HG02870 (cell line): ENCODE measurements around the gene MRGPRG.

Experiments
- ATAC-seq: cut with Tn5 transposase; IDR thresholded peaks from one replicate; pipeline ENCODE4 v1.9.1; 2021; ENCODE audit warnings: mild to moderate bottlenecking, moderate library complexity; ENCODE audit not compliant: unreplicated experiment

Gene MRGPRG

DNA sequence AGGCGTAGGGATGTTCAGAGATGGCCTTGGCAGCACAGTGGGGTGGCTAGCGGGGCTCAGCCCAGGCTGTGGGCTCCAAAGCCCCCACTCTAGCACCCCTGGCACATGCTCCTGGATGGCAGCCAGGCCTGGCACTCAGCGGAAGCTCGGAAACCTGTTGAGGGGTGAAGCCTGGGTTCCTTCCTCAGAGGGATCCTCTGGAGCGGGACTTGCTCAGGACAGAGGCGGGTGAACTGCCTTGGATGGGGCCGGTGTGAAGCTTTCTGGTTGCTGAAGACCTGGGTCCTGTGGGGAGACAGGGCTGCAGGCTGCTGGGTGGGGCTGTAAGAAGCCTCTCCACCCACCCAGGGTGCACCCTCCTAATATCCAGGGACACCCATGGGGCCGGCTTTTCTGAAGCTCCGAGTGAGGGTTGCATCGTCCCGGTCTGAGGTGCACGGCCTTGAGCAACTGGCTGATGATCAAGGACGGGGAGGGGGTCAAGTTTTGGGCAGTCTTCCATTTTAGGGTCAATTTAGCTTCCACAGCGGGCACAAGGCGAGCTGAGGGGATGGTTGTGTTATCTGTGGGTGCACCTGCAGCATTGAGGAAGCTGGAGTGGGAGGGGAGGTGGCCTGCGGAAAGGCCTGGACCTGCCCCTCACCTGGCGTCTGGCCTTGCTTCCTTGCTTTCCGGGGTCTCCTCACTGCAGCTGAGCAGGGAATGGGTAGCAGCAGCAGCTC, 8.4 kb upstream of the MRGPRG start:
- ATAC-seq, result no peak

DNA sequence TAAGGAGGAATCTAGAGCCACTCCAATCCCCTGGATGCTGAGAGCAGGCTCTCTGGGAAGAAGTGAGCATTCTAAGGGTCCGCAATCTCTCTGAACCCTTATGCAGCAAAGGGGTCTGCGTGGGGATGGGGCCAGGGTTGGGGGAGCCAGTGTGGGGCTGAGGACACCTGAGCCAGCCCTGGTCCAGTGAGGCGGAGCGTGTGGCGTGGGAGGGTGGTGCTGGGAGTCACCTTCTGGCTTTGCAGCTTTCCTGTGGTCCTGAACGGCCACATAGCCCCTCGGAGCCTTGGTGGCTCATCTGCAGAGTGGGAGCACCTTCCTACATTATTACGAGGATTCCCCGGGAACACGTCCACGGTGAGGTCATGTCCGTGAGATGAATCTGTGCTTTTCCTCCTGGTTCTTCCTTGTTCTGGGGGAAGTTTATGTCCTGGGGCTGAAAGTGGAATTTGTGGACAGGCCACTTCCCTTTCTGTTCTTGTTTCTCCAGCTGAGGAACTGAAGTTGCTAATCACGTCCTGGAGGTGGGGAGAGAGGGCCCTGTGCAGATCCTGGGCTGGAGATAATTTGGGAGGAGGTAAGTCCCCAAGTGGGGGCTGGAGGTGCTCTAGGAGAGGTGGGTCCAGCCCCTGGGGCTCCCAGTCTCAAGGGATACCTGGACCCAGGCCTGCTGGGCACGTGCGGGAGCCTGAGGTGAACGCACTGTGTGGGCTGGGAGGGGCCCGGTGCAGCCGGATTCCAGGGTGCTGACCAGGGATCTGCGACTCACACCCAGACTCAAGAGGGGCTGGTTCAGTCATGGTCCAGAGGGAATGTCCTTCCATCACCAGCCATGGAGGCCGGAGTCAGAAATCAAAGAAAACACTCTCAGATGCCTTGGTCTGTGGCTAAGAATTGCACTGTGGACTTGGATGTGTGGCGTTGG, 7.5 kb upstream of the MRGPRG start:
- no peak for ATAC-seq

DNA sequence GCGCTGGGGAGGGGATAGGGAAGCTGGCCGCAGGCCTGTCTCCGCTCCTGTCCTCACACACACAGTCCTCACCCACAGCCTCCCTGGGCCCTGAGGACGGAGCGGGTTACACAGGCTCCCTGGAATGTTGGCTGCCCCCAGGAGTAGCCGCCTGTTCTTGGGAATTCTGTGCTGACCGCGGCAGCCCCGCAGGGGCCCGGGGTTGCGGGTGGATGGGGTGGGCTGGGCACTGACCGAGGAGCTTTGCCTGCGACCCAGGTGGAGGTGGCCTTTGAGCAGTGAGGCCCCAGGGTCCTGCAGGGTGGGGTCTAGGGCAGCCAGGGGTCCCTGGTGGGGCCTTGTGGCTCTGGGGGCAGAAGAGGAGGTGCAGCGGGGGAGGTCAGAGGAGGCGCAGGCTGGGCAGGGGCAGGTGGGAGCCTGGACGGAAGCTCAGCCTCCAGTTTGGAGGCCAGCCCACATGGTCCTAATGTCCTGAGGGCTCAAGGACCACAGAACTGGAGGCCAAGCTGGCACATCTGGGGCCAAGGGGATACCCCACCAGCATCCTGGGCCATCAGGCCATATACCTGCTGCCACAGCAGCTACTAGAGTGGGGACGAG, 6.6 kb upstream of the MRGPRG start:
- ATAC-seq, result no peak

DNA sequence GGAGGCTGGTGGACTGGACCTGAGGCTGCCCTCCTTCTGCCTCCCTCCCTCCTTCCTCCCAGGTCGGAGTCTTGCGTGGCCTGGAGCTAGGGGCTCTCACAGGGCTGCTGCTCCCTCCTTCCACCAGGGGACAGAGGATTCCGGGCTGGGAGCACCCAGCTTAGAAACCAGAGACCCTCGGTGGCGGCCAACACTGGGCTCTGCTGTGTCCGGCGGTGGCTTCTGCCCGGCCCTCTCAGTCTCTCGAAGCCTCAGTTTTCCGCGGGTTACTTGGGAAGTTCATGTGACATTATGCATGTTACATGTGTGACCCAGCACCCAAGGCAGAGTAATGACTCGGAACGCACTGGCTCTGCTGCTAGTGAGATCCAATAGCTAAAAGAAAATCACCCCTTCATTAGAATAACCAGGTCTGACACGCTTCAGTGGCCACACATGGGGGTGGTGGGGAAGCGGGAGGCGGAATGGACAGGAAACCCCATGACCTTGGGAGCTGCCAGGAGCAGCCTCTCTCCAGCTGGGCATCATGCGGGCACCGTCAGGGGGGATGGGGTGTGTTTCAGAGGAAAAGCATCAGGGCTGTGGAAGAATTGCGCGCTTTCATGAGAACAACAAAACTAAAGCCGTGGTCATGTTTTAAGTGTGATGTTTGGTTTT, 5.9 kb upstream of the MRGPRG start:
- ATAC-seq, result no peak

DNA sequence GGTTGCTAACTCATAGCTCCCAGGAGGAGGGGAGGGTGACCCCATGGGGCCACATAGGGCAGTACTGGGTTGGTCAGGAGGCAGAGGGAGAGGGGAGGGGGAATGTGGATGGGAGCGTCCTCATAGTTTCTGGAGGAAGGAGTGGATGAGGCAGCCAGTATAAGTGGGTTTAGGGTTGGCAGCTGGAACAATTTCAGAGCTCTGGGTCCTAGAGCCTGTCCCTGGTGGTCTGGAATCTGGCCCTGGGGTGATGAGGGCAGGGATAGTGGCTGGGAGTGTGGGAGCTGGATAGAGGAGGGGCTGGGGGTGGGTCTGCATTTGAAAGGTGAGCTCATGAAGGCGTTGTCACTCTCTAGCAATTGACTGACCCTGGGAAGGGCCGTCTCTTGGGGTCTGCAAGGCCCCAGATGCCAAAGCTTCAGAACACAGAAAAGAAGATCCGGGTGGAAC, 5.3 kb upstream of the MRGPRG start:
- no peak for ATAC-seq

DNA sequence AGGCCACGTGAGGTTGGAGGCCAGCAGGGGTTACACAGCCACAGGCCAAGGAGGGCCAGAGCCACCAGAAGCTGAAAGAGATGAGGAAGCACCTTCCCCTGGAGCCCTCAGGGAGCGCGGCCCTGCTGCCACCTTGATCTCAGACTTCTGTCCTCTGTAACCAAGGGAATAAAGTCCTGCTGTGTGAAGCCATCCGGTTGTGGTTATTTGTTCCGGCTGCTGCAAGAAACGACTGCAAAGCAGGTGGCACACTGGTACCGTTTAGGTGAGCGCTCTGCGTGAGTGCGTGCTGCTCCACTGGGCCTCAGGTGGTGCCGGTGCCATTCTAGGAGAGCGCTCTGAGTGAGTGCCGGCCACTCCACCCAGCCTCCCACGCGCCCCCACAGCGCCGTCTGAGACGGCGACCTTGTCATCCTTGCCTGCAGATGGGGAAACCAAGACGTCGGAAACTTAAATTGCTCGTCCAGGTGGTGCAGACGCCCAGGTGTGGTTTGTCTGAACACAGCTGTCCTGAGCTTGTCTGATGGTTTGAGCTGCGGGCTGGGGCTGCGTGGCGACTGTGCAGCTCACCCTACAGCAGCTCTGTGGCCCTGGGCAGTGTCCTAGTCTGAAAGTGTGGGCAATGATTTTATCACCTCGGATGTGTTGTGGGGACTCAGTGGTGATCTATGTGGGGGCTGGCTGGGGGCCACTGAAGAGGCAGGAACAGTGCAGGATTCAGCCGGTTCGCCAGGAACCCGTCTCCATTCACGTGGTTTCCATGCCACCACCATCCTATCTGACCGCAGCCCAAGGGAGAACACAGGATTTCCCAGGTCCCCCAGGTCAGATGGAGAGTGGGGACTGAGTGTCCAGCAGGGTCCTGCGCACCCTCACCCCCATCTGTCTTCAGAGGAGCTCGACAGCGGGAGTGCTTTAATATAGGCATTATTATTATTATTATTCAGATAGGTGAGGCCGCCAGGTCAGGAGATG, 4.6 kb upstream of the MRGPRG start:
- no peak for ATAC-seq

DNA sequence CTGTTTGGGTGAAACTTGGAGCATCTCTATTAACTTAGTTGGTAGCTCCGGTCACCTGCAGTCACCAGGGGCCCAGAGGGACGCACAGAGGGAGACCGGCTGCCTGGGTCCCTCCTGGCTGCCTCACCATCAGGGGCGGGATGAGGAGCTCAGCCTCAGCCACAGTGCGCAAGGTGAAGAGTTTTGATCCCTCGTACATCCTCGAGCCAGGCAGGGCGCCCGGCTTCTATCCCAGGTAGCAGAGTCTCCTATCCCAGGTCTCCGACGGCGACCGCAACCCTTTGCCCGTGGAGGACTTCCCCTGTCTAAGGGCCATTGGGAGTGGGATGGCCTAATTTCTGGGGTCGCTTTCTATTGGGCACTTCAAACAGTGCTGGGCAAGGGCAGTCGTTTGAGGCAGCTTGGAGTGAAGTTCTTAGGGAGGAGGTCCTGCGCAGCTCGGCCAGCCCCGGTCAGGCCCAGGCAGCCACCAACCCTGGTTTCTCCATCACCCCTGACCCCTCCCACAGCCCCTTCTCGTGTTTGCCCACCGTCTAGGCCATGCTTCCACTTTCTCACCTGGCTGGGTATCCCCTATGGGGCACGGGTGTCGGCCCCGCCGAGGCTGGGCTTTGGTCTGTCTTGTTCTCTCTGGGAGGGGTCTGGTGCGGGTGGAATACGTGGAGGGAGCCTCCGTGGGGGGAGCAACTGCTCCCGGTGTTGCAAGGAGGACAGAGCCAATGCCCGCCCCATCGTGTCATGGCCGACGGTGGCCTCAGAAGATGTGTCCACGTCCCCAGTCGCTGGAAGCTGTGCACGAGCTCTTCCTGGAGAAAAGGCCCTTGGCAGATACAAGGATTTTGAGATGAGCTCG, 3.6 kb upstream of the MRGPRG start:
- no peak for ATAC-seq

DNA sequence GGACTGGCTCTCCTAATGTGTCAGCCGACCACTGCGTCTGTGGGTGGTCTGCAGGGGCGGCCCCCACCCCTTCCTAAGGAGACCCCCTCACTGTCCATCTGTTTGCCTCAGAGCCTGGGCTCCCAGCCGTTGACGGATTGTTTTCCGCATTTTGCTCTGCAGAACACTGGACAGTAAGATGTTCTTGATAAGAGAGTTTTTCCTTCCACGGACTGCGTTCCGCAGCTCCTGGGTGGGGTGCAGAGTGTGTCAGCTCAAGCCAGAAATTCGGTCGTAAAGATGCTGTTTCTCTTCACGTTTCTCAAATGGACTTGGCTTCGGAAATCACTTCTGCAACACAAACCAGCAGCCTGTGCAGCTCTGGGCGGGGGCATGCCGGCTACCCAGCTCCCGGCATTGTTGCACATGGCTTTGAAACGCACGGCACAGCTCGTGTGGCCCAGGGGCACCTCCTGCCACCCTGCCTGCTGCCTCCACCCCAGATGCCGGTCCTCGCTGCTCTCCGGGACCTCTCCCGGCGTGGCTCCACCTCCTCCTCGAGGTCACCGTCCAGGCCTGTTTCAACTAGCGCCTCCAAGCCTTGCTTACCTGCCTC, 2.9 kb upstream of the MRGPRG start:
- ATAC-seq, result no peak

DNA sequence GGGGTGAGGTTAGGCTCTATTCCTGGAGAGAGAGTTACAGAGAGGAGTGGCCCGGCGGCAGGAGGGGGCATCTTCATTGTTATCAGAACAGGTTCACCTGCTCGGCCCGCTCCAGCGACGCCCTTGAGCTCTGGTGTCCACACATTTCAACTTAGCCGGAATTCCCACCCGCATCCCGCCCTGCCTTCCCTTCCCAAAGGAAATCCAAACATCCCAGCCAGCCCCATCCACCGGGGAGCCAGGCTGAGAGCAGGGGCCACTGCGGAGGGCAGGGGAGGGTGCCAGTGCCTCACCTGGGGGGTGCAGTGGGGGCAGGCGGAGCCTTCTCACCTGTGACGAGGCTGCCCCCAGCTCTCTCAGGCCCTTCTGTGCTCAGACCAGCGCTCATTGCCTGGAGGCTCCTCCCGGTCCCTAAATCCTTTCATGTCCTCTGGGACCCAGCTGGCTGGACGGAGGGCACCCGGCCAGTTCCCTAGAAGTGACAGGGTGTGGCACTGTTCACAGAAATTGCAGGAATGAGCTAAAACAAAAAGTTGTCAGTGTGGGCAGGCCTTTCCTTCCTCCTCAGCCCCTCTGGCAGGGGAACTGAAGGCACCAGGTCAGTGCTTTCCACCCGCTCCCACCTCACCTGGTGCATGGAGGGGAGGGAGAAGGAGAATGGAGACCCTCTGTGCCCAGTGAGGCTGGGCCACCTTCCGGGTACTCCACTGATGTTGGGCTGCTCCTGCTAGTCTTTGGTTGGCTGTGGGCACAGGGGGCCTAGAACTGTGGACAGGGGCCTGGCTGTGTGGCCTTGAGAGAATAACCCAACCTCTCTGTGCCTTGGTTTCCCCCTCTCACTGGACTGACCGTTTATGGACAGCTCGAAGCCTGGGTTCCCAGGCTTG, 2.2 kb upstream of the MRGPRG start:
- ATAC-seq, result no peak

DNA sequence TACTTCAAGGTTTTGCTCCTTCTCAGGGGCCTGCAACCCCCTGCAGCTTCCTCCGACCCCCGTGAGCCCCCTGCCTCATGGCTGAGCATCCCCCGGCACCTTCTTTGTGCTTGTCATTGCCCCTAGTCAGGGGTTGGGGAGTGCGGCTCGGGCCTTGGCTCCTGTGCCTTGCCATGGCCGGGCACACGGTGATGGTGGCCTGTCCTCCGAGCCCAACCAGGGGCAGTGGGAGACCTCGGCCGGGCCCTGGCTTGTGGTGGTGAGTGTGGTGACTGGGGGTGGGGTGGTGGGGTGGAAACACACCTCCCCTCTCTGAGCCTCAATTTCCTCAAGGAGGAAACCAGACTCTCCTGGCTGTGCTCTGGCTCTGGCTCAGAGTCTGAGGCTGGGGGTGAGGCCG, 1.5 kb upstream of the MRGPRG start:
- no peak for ATAC-seq

DNA sequence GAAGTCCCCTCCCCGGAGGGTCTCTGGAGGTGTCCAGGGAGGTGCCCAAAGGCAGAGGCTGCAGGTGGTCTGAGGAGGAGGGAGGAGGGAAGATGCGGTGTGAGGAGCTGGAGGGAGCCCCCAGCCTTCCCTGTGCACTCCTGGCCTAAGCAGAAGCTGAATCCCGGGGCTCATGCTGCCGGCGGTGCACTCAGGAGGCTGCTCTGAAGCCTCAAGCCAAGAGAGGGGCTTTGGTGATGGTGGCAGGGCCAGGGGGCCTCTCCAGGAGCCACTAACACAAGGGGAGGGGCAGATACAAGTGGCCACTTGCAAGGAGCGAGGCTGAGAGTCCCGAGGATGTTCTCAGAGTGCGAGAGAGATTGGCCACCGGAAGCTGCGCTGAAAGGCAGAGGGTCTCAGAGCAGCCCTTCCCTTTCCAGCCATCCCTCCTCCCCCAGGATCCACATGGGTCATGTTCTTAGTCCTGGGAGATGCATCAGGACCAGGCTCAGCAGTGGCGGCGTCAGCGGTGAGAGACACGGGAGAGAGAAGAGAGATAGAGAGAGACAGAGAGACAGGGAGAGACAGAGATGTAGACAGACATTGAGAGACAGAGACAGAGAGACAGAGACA, 774 bp upstream of the MRGPRG start:
- ATAC-seq, result no peak

DNA sequence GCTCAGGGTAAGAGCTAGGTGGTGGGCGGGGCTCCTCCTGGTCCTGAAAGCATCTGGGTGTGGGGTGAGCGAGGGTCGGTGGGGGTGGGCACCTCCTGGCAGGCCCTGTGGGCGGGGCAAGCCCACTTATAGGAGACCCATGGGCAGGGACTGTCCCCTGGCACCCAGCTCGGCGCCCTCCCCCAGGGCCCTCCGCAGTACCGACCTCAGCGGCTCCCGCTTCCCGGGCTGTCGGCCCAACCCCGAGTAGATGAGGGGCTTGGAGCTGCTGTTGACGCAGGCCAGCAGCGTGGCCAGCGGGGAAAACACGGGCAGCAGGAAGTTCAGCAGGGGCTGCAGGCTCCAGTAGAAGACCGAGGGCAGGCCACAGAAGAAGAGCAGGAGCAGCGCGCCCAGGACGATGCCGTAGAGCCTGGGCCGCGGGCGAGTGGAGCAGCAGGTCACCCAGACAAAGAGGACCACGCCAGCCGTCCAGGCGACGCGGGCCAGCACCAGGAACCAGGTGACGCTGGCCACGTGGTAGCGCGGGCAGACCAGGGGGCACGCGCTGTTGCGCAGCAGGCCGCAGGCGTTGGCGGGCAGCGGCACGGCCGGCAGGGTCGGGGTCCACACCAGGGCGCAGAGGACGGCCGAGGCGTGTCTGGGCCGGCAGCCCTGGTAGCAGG, 663 bp downstream of the MRGPRG start:
- no peak for ATAC-seq

DNA sequence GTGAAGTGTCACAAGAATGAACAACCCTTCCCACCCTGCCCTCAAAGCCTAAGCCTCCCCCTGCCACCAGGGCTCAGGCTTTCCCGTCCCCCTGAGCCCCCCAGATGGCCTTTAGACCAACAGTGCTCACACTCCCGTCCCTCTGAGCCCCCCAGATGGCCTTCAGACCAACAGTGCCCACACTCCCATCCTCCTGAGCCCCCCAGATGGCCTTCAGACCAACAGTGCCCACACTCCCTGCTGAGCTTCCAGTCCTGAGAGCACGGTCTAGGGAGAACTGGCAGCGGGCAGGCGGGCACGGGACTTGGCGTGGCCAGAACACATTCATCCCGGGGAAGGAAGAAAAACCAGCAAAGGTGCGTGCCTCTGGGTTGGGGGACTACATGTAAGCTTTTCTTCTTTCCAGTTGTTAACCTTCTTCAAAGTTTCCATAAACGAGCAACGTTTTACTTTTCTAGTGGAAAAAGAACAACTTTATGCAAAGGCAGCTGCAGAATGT, 2.5 kb downstream of the MRGPRG start:
- no peak for ATAC-seq

DNA sequence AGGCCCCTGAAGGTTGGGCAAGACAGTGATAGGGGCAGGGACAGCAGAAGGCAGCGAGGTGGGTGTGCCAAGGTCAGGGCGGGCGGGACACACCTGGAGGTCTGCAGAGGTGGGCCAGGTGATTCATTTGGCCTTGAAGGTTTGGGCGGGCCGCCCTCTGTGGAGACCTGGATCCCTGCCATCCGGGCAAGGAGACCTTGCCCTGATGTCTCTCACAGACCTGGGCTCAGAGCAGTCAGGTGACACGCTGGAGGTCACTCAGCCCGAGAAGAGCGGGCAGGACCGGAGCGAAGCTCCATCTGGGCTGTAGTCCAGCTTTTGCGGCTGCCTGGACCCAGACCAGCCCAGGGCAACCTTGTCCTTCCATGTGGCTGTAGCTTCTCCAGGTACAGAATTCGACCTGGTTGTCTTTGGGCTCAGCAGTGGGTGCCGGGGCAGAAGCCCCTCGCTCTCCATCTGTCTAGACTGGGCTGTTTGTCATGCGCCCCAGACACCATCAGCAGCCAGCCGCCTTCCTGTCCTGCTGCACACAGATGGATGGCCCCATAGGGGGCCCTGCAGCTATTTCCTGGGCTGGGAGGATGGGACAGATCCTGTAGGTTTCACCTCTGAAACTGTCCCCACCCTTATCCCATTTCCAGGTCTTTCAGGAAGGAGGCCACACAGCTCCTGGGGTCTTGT, 3.1 kb downstream of the MRGPRG start:
- ATAC-seq, result no peak

DNA sequence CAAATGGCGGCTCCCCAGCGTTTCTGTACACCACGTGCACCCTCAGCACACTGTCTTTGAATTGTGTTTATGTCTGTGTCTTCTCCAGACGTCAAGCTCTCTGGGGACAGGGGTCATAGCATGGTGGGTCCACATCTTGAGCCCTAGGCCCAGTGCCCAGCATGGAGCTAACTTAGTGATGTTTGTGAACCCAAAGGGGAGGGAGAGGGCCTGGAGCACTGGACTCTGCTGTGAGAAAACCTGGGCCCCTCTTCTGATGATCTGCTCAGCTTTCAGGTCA, 4.3 kb downstream of the MRGPRG start:
- ATAC-seq, result no peak

DNA sequence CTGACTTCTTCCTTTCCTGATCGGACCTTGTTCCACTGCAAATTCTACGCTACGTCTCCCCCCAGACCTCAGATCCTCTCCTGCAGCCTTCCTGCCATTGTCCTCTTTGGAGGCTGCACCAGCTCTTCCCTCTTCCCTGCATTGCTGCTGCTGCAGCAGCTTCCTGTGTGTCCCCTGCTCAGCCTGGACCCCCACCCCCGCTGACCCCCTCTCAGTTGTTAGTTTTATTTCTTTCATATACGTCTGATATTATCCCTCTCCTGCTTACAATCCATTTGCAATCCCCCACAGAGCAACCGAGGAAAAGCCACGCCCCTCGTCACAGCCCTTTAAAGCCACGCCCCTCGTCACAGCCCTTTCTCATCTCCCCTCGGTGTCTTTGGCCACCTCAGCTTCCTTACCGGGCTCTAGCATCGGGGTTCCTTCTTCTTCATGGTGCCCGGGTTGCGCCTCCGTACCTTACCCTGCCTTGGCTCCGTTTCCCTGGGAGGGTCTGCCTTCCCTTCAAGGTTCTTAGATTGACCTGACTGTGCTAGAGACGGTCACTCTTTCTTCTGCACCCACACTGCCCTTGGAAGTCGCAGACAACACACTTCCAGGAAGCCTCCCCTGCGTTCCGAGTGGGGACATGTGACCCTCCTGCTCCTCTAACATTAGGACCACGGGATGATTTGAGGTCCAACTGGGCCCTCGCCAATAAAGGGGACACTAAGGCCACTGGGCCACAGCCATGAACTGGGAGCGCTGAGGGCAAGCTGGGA, 4.8 kb downstream of the MRGPRG start:
- ATAC-seq, result no peak
